B cell (primary cell): ENCODE data around the gene ABHD2.

Source experiments
- CTCF ChIP-seq: fragments of 200-600 bp; IDR thresholded peaks from one replicate; pipeline ENCODE4 v1.8.0; 2022; ENCODE audit warnings: antibody characterized with exemption, mild to moderate bottlenecking
- EZH2 ChIP-seq: IDR thresholded peaks from 2 replicates; pipeline ENCODE4 v1.6.1; 2012; ENCODE audit warnings: borderline replicate concordance, low read depth, mild to moderate bottlenecking, moderate library complexity, low read length; ENCODE audit not compliant: insufficient read depth, poor library complexity, severe bottlenecking

- no peak for TF ChIP-seq CTCF
- no peak for TF ChIP-seq EZH2
Measured at GRCh38 chr15:89107984-89108383, 19.7 kb downstream of the ABHD2 start.
